ENCODE measurements around the gene ALLC. TPM values are rescaled to one million over a fixed set of nuclear protein-coding genes. Genes with fewer than 3 reads are reported as not detected.
A peak's percentile ranks its signal among the peaks of the same experiment; 100 is the strongest.
"Not testable (repeated sequence)": the region's sequence is repeated elsewhere in the genome, so short reads cannot be mapped to it uniquely, and the experiment has no call there.

ALLC gene
- total RNA-seq, 1 donor from 2014 or later: not detected

- no peak overlapping the region for H3K27ac Mint-ChIP-seq (ENCODE audit: unreplicated experiment)
- no peaks in the 10 kb centered on the region for H3K36me3 Mint-ChIP-seq (ENCODE audit: unreplicated experiment)
- no peak for DNase-seq
- H3K4me3 Mint-ChIP-seq (ENCODE audit: unreplicated experiment): no peak overlapping the region
- TF ChIP-seq CTCF (IDR thresholded peaks at IDR 0.05; ENCODE audit: partially characterized antibody, unreplicated experiment): no peak
- peaks cover 40% of the 10 kb centered on the region for H3K4me1 Mint-ChIP-seq (ENCODE audit: low read depth, unreplicated experiment)
- H3K9me3 Mint-ChIP-seq (ENCODE audit: unreplicated experiment): peaks cover 19% of the 10 kb centered on the region
- peaks cover 10% of the 10 kb centered on the region for H3K27me3 Mint-ChIP-seq (ENCODE audit: unreplicated experiment)
Measured at GRCh38 chr2:3655871-3656761, 1.9 kb upstream of the ALLC start.

GRCh38 chr2:3656762-3657721 lies 958 bp upstream of the ALLC start:
- peaks cover 34% of the 10 kb centered on the region for H3K4me1 Mint-ChIP-seq (ENCODE audit: low read depth, unreplicated experiment)
- no peak overlapping the region for H3K4me3 Mint-ChIP-seq (ENCODE audit: unreplicated experiment)
- H3K27ac Mint-ChIP-seq (ENCODE audit: unreplicated experiment): peak overlapping the region; percentile 83
- TF ChIP-seq CTCF (IDR thresholded peaks at IDR 0.05; ENCODE audit: partially characterized antibody, unreplicated experiment): no peak
- H3K36me3 Mint-ChIP-seq (ENCODE audit: unreplicated experiment): no peaks in the 10 kb centered on the region
- peaks cover 10% of the 10 kb centered on the region for H3K27me3 Mint-ChIP-seq (ENCODE audit: unreplicated experiment)
- peak; percentile 38 for DNase-seq
- peaks cover 17% of the 10 kb centered on the region for H3K9me3 Mint-ChIP-seq (ENCODE audit: unreplicated experiment)

GRCh38 chr2:3659447-3660432 lies 1.7 kb downstream of the ALLC start:
- no peak for TF ChIP-seq CTCF (IDR thresholded peaks at IDR 0.05; ENCODE audit: partially characterized antibody, unreplicated experiment)
- Mint-ChIP-seq H3K27ac (ENCODE audit: unreplicated experiment) (peak overlapping the region; percentile 93), H3K36me3 (ENCODE audit: unreplicated experiment) (no peaks in the 10 kb centered on the region), H3K4me1 (ENCODE audit: low read depth, unreplicated experiment) (peaks cover 32% of the 10 kb centered on the region), H3K4me3 (ENCODE audit: unreplicated experiment) (peak overlapping the region; percentile 54), H3K27me3 (ENCODE audit: unreplicated experiment) (peaks cover 10% of the 10 kb centered on the region), H3K9me3 (ENCODE audit: unreplicated experiment) (peaks cover 14% of the 10 kb centered on the region)
- DNase-seq: peak; percentile 62

- H3K4me3 Mint-ChIP-seq (ENCODE audit: unreplicated experiment); H3K36me3 Mint-ChIP-seq (ENCODE audit: unreplicated experiment); H3K27ac Mint-ChIP-seq (ENCODE audit: unreplicated experiment); DNase-seq: not testable (repeated sequence)
- H3K27me3 Mint-ChIP-seq (ENCODE audit: unreplicated experiment): peaks cover 10% of the 10 kb centered on the region
- H3K9me3 Mint-ChIP-seq (ENCODE audit: unreplicated experiment): peaks cover 14% of the 10 kb centered on the region
- peaks cover 32% of the 10 kb centered on the region for H3K4me1 Mint-ChIP-seq (ENCODE audit: low read depth, unreplicated experiment)
Measured at GRCh38 chr2:3660640-3661039, 2.6 kb downstream of the ALLC start.
